ENCODE measurements around the gene ARPP21. TPM values are rescaled to one million over a fixed set of nuclear protein-coding genes. Genes with fewer than 3 reads are reported as not detected.
"Not testable (repeated sequence)": the region's sequence is repeated elsewhere in the genome, so short reads cannot be mapped to it uniquely, and the experiment has no call there.

ARPP21 gene
- total RNA-seq: 0.63 TPM

- ATAC-seq: peak; percentile 91
- DNase-seq (ENCODE audit: low spot score): peak; percentile 62
Observed at GRCh38 chr3:35639254-35640186, at the start of gene ARPP21. TSS of gene ARPP21 (plus strand) at chr3:35639525. CDS start at chr3:35681752, 42,227 bp downstream.

DNA sequence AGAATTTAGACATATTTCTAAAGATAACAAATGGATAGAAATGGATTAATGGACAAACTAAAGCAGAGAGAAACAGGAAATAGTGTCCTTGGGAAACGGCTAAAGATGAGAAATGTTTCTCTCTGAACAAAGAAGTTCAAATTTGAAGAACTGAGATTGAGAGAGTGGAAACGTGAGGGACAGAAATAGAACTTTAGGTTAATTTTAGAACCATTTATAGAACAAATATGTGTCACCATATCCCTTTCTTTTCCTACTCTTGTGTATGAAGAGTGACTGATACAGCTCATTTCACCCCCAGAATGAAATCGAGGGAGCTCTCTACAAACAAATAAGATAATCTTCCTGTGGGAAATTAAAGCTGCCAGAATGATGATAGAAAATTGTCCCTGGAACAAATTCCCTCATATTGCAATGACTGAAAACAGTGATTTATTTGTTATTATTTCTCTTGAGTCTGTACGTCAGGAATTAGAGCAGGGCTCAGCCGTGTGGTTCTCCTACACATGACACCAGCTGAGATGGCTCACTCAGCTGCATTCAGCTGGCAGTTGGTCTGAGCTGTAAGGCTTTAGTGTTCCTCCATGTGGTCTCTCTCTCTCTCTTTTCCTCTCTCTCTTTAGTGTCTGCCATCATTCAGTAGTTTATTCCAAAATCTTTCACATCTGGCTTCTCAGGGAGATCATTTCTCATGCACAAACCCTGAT lies 46.6 kb upstream of the ARPP21 start:
- ATAC-seq (no peak), DNase-seq (ENCODE audit: low spot score) (no peak)

DNA sequence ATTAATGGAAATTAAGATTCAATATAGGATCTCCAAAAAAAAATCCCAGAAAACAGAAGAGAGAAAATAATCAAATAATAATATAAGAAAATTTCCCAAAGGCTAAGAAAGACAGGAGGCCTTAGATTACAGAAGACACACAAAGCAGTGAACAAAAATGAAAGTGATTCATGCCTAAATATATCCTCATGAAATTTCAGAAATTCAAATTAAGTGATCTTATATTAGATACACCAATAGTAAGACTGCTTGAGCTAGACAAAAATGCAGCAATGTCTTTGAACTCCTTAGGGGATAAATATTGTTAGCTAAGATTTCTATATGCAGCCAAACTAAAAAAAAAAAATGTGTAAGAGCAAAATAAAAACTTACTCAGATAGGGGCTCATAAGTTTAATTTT lies 44.6 kb upstream of the ARPP21 start:
- no peak for ATAC-seq
- no peak for DNase-seq (ENCODE audit: low spot score)

DNA sequence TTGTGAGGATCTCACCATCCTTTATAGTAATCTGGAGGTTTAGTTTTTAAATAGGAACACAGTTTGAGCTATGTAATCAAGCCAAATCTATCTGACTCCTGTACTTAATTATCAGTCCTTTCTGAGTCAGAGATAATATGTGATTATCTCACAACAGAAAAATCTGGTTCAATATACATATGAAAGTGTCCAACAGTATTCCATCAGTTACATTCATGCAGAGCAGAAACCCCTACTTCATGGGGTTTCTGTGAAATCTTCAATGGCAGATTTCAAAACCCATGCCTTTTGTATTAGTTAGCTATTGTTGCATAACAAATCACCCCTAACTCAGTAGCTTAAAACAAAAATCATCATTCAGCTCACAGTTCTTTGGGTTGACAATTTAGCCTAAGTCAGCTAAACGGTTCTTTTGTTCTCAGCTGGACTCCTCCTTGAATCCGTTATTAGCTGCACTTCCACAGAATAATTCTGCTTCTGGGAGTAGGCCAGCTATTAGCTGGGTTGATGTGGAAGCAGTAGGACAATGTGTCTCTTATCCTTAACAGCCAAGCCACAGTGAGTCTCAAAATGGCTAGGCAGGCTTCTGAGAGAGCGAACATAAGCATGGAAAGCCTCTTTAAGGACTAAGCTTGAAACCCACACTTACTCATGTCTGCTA lies 42.9 kb upstream of the ARPP21 start:
- no peak for ATAC-seq

DNA sequence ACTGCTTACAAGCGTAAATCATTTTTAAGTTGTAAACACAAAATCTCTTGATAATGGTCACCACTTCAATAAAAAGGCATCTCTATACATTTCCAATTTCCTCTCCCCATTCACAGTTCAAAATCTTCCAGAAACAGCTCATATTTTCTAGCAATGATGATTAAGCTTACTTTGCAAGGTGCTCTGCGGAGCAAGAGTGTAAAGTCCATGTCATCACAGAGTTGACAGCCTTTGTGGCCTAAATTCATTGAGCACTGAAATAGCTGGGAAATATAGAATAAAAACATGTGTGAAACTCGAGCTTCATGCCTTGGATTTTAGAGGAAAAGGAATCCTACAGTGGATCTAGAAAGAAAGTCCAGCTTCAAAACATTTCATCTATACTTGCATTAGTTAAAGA lies 41.8 kb upstream of the ARPP21 start:
- DNase-seq (ENCODE audit: low spot score) (no peak), ATAC-seq (peak; percentile 53)

More for the DNA sequence above, 42.9 kb upstream of the ARPP21 start:
- DNase-seq (ENCODE audit: low spot score): no peak

DNA sequence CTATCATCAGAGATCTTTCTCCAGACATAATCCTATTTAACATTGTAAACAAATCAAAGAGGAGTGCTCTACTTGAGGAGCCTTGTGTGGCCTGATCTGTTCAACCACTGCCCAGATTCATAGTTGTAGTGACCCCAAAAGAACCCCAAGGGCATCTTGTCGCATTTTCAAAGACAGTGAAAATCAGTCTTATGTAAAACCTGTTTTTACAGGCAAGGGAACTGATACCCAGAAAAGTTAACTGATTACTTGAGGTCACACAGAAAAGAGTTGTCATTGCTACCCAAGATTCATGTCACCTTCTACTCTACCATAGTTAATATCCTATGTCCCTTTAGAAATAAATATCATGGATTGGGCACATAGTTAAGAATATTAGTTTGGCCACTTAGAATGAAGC lies 40.5 kb upstream of the ARPP21 start:
- DNase-seq (ENCODE audit: low spot score) (no peak), ATAC-seq (no peak)

DNA sequence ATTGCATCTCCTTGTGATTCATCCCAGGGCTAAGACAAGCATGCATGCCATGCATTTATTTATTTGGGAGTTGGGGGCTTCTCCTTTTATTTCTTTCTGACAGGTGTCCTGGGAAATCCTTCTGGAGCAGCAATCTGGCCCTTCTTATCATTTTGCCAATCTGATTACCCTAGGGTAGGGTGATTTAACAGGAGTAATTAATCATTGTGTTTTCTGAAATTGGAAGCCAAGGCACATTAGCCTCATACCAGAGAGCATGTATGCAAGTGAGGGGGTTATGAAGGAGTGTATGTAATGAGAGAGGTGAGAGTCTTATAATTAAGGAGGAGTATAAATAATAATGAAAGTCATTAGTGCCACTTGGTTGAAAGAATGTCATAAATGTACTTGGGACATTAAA lies 37.4 kb upstream of the ARPP21 start:
- ATAC-seq: no peak
- DNase-seq (ENCODE audit: low spot score): no peak

- ATAC-seq (no peak), DNase-seq (ENCODE audit: low spot score) (no peak)
Observed at GRCh38 chr3:35602395-35602936, 36.9 kb upstream of the ARPP21 start.

GRCh38 chr3:35616346-35616745 lies 23.0 kb upstream of the ARPP21 start:
- DNase-seq (ENCODE audit: low spot score) (no peak), ATAC-seq (peak; percentile 66)

DNA sequence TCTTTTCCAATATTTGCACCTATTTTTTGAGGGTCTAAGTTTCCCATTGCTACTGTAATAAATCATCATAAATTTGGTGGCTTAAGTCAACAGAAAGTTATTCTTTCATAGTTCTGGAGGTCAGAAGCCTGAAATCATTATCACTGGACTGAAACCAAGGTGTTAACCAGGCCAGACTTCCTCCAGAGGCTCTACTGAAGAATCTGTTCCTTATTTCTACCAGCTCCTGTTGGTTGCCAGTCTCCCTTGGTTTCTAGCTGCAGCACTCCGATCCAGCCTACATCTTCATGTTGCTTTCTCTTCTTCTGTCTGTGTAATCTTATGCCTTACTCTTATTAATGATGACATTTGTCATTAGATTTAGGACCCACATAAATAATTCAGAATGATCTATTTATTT lies 22.0 kb upstream of the ARPP21 start:
- no peak for ATAC-seq
- DNase-seq (ENCODE audit: low spot score): no peak

DNA sequence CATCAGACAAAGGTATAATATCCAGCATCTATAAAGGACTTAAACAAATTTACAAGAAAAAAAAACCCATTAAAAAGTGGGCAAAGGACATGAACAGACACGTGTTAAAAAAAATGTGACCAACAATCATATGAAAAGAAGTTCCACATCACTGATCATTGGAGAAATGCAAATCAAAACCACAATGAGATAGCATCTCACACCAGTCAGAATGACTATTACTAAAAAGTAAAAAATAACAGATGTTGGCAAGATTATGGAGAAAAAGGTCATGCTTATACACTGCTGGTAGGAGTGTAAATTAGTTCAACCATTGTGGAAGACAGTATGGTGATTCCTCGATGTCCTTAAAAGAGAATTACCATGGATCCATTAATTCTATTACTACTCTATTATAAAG lies 19.1 kb upstream of the ARPP21 start:
- DNase-seq (ENCODE audit: low spot score); ATAC-seq: not testable (repeated sequence)

- DNase-seq (ENCODE audit: low spot score): no peak
Observed at GRCh38 chr3:35624698-35625097, 14.6 kb upstream of the ARPP21 start.

GRCh38 chr3:35633332-35634124 lies 5.8 kb upstream of the ARPP21 start:
- no peak for ATAC-seq

More at GRCh38 chr3:35624698-35625097, 14.6 kb upstream of the ARPP21 start:
- no peak for ATAC-seq

GRCh38 chr3:35635407-35635806 lies 3.9 kb upstream of the ARPP21 start:
- DNase-seq (ENCODE audit: low spot score) (no peak), ATAC-seq (no peak)

More at GRCh38 chr3:35633332-35634124, 5.8 kb upstream of the ARPP21 start:
- DNase-seq (ENCODE audit: low spot score): no peak

GRCh38 chr3:35635926-35636683 lies 3.2 kb upstream of the ARPP21 start:
- ATAC-seq: no peak
- DNase-seq (ENCODE audit: low spot score): no peak

DNA sequence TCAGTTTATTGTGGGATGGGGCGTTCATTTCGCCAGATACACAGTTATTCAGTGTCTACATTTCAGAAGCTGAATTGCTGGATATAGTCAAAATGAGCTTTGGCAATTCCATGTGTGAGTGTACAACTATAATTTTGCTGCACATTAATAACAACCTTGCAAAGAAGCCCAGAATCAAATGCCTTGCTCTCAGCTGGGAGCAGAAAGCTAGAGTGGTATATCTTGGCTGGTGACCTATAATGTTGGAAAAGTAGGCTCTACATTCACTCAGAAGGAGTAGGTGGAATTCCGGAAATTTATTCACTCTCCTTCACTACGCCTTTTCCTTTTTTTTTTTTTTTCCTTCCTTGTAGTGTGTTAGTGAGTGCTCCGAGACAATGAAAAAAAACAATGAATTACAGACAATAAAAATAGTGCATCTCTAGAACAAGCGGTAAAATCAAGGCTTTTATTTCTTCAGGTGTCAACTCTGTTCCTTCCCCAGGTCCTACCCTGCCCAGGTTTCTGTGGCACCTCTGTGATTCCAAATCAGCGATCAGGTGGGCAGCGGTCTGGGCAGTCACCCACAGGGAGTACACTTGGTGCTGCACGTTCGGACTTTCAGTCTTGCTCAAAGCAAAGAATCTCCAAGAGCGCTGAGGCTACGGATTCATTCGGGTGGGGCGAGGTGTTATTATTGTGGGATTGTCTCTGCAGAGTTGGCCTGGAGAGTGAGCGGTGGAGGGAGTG lies 910 bp upstream of the ARPP21 start:
- DNase-seq (ENCODE audit: low spot score) (no peak), ATAC-seq (no peak)

DNA sequence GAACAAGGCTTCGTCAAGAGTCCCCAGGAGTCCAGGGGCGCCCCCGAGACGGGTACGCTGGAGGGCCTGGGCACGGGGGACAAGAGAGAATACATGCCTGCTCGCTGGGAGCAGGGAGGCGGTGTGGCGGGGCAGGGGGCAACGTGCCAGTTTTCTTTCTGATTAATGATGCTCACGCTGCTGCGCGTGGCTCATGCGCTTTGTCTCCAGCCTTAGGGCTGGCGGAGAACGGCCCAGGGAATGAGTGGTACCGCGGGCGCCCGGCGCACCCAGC lies 408 bp upstream of the ARPP21 start:
- DNase-seq (ENCODE audit: low spot score) (no peak), ATAC-seq (no peak)

DNA sequence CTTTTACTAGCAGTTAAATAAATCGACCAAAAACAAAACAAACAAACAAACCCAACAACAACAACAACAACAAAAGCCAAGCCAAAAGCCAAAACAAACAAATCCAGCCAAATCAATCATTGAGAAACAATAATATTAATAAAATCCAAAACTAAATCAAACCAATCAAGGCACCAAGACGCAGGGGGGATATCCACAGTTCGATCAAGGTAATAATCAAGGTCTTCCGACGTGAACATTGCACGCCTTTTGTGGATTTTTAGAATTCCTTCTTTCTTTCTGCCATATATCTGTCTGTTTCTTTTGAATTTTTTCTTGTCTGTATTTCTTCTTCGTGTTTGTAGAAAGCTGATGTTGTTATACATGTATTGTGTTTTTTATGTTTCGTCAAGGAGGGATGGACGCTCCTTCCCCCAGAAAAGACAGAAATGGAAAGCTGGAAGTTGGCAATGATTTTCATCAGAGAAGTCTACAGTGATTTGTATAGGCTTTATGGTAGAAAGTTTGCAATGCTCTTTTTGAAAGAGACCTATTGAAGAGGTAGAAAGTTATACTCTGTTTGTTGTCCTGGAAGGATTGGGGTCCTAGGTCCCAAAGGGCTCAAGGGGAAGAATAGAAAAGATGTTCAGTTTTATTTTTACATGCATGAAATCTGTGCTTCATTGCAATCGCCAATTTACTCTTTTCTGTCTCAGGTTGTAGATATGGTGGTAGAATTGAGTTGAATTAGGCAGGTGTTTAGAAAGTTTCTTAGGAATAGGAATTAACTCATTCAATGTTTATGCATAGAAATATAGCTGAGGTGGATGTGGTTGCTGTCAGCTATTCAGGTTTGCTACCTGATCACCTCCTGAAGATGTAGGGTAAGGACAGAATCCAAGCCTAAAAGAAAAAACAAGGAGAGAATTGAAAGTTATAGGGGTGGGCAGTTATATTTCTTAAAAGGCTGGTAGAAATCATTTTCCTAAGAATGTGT lies 1.2 kb downstream of the ARPP21 start:
- DNase-seq (ENCODE audit: low spot score) (no peak), ATAC-seq (no peak)
